Panc1 (cell line): Measurements from ENCODE around the gene LRP2.

ENCODE experiments used
- CTCF ChIP-seq: fragments of 450-650 bp; IDR thresholded peaks from 2 replicates; pipeline ENCODE4 v1.5.1; 2017; ENCODE audit warnings: mild to moderate bottlenecking
- POLR2AphosphoS5 ChIP-seq: IDR thresholded peaks from 2 replicates; pipeline ENCODE4 v1.6.1; 2012; ENCODE audit warnings: mild to moderate bottlenecking, low read depth, low read length, moderate library complexity
- SIN3A ChIP-seq: IDR thresholded peaks from 2 replicates; pipeline ENCODE4 v1.6.1; 2012; ENCODE audit warnings: low read depth, mild to moderate bottlenecking, low read length, moderate library complexity, borderline replicate concordance; ENCODE audit not compliant: insufficient read depth

- TF ChIP-seq POLR2AphosphoS5 (no peak), SIN3A (no peak), CTCF (no peak)
These were observed 251.9 kb downstream of the LRP2 start for GRCh38 chr2:169110419-169110818.
